ENCODE data around the gene C4A. TPM values are rescaled to one million over a fixed set of nuclear protein-coding genes. Genes with fewer than 3 reads are reported as not detected.

C4A gene
- total and polyA plus RNA-seq, 11 donors = 34.5 to 301 (median 79.8) TPM

GRCh38 chr6:31940256-31940664 is 41.6 kb upstream of the C4A start:
- no peak overlapping the region for H3K27ac ChIP-seq
- DNase-seq (no peak), ATAC-seq (no peak)
- TF ChIP-seq, protein P1, sequence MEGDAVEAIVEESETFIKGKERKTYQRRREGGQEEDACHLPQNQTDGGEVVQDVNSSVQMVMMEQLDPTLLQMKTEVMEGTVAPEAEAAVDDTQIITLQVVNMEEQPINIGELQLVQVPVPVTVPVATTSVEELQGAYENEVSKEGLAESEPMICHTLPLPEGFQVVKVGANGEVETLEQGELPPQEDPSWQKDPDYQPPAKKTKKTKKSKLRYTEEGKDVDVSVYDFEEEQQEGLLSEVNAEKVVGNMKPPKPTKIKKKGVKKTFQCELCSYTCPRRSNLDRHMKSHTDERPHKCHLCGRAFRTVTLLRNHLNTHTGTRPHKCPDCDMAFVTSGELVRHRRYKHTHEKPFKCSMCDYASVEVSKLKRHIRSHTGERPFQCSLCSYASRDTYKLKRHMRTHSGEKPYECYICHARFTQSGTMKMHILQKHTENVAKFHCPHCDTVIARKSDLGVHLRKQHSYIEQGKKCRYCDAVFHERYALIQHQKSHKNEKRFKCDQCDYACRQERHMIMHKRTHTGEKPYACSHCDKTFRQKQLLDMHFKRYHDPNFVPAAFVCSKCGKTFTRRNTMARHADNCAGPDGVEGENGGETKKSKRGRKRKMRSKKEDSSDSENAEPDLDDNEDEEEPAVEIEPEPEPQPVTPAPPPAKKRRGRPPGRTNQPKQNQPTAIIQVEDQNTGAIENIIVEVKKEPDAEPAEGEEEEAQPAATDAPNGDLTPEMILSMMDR (IDR thresholded peaks at IDR 0.05) = no peak
- no peak for TF ChIP-seq POLR2A (IDR thresholded peaks at IDR 0.05)
- peaks cover 0 to 8% (median 0%) of the 10 kb centered on the region in 12 donors for H3K4me1 ChIP-seq
- intact Hi-C loops (cut with DNase I) = no loop called here
- no peak overlapping the region for H3K4me3 ChIP-seq
- no peaks in the 10 kb centered on the region for H3K9me3 ChIP-seq
- peaks cover 0 to 10% (median 0%) of the 10 kb centered on the region in 9 donors for H3K36me3 ChIP-seq
- 12 to 23% (median 15%) methylated on average over 6 of the region's 6 CpGs for WGBS, 4 donors
- H3K27me3 ChIP-seq = peaks cover 0 to 11% (median 0%) of the 10 kb centered on the region in 9 donors

DNA sequence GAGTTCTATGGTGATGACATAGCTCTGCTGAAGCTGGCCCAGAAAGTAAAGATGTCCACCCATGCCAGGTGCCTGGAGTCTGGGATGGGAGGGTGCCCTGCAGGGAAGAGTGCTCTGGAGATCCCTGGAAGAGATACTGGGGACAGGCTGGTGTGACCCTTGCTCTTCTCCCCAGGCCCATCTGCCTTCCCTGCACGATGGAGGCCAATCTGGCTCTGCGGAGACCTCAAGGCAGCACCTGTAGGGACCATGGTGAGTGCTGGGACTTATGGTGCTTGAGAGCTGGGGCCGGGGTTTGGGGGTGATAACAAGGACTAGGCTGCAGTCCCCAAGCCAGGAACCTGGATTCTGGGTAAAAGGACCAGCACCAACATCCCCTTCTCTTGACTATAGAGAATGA is 38.1 kb upstream of the C4A start:
- Histone ChIP-seq H3K27me3 (peaks cover 0 to 11% (median 0%) of the 10 kb centered on the region in 9 donors), H3K4me3 (no peak overlapping the region), H3K9me3 (no peaks in the 10 kb centered on the region), H3K36me3 (peaks cover 0 to 10% (median 0%) of the 10 kb centered on the region in 9 donors), H3K27ac (no peak overlapping the region), H3K4me1 (peaks cover 0 to 17% (median 0%) of the 10 kb centered on the region in 12 donors)
- WGBS, 4 donors = 78 to 86% (median 80%) methylated on average over 3 of the region's 3 CpGs
- intact Hi-C loops (cut with DNase I) = no loop called here
- no peak for DNase-seq
- no peak for TF ChIP-seq POLR2A (IDR thresholded peaks at IDR 0.05)
- TF ChIP-seq, protein P1 (IDR thresholded peaks at IDR 0.05) = no peak
- no peak for ATAC-seq

DNA sequence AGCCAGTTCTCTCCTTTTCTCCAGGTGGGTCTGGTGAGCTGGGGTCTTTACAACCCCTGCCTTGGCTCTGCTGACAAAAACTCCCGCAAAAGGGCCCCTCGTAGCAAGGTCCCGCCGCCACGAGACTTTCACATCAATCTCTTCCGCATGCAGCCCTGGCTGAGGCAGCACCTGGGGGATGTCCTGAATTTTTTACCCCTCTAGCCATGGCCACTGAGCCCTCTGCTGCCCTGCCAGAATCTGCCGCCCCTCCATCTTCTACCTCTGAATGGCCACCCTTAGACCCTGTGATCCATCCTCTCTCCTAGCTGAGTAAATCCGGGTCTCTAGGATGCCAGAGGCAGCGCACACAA is 36.7 kb upstream of the C4A start:
- no peaks in the 10 kb centered on the region for H3K9me3 ChIP-seq
- intact Hi-C loops (cut with DNase I) = loop anchor here in 1 of 10 donors (5.0 kb wide), 1 partner anchor 38 kb away; no protein-coding TSS in a partner anchor
- TF ChIP-seq, protein P1 (IDR thresholded peaks at IDR 0.05) = no peak
- TF ChIP-seq POLR2A (IDR thresholded peaks at IDR 0.05) = no peak
- WGBS, 4 donors = 80 to 82% (median 80%) methylated on average over 8 to 9 of the region's 9 CpGs
- peaks cover 0 to 11% (median 0%) of the 10 kb centered on the region in 9 donors for H3K27me3 ChIP-seq
- H3K4me3 ChIP-seq = peak overlapping the region in 5 of 12 donors; percentile 27 to 50 (median 46)
- DNase-seq = no peak
- no peak for ATAC-seq
- peaks cover 0 to 2% (median 0%) of the 10 kb centered on the region in 9 donors for H3K36me3 ChIP-seq
- H3K27ac ChIP-seq = peak overlapping the region; percentile 18 to 86 (median 61)
- H3K4me1 ChIP-seq = peaks cover 0 to 17% (median 0%) of the 10 kb centered on the region in 12 donors

DNA sequence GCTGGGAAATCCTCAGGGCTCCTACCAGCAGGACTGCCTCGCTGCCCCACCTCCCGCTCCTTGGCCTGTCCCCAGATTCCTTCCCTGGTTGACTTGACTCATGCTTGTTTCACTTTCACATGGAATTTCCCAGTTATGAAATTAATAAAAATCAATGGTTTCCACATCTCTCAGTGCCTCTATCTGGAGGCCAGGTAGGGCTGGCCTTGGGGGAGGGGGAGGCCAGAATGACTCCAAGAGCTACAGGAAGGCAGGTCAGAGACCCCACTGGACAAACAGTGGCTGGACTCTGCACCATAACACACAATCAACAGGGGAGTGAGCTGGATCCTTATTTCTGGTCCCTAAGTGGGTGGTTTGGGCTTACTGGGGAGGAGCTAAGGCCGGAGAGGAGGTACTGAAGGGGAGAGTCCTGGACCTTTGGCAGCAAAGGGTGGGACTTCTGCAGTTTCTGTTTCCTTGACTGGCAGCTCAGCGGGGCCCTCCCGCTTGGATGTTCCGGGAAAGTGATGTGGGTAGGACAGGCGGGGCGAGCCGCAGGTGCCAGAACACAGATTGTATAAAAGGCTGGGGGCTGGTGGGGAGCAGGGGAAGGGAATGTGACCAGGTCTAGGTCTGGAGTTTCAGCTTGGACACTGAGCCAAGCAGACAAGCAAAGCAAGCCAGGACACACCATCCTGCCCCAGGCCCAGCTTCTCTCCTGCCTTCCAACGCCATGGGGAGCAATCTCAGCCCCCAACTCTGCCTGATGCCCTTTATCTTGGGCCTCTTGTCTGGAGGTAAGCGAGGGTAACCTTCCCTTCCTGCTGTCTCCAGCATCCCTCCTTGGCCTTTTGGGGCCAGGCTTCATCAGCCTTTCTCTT is 36.1 kb upstream of the C4A start, which contains the start of gene CFB:
Gene CFB, plus strand, starts transcription at position 589 of the 863 bp plus-strand sequence. Its CDS starts 127 bp downstream, at position 716.
- 38 to 52% (median 45%) methylated on average over 10 to 11 of the region's 11 CpGs for WGBS, 4 donors
- H3K4me1 ChIP-seq = peaks cover 0 to 17% (median 0%) of the 10 kb centered on the region in 12 donors
- peaks cover 0 to 11% (median 0%) of the 10 kb centered on the region in 9 donors for H3K27me3 ChIP-seq
- ATAC-seq (peak; percentile 78 to 91 (median 82)), DNase-seq (peak in 4 of 5 donors; percentile 60 to 78 (median 68))
- no peaks in the 10 kb centered on the region for H3K9me3 ChIP-seq
- H3K4me3 ChIP-seq = peak within 1 kb of the TSS in 8 of 12 donors; percentile 3 to 50 (median 34)
- intact Hi-C loops (cut with DNase I) = loop anchor here in 1 of 10 donors (5.0 kb wide), 1 partner anchor 38 kb away; no protein-coding TSS in a partner anchor
- no peak for TF ChIP-seq POLR2A (IDR thresholded peaks at IDR 0.05)
- TF ChIP-seq, protein P1 (IDR thresholded peaks at IDR 0.05) = no peak
- H3K27ac ChIP-seq = peak within 1 kb of the TSS; percentile 18 to 86 (median 61)
- peaks cover 0 to 4% (median 0%) of the 10 kb centered on the region in 9 donors for H3K36me3 ChIP-seq

All from heart left ventricle (tissue), 16 donors.